Activated CD4-positive, alpha-beta T cell treated with anti-CD3 and anti-CD28 coated beads for 1 hour (primary cell): Measurements from ENCODE around the gene CFAP119.

ENCODE experiments used
- DNase-seq: peaks from one replicate; pipeline ENCODE4 v3.0.0-alpha.2; 2020

The CFAP119 gene

GRCh38 chr16:30780549-30780948 is 18.7 kb upstream of the CFAP119 start:
- DNase-seq = no peak

DNA sequence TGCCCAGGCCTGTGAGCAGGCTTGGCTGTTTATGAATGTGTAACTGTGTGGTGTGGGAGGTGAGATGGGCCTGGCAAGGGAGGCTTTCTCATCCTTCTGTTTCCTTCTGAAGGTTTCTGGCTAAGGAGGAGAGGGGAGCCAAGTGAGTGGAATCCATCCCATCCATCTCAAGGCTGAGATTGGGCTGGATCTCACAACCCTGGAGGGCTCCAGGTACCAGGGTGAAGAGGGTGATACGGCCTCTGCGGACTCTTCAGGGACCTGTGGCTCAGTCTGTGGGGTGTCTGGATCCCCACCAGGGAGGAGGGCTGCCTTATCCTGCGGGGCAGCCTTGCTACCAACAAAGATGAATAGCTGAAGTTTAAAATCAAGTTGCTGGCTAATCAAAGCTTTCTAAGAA is 18.2 kb upstream of the CFAP119 start:
- no peak for DNase-seq

GRCh38 chr16:30779596-30779995 is 17.7 kb upstream of the CFAP119 start:
- no peak for DNase-seq

- DNase-seq = no peak
Observed at GRCh38 chr16:30778549-30779244, 16.8 kb upstream of the CFAP119 start.

DNA sequence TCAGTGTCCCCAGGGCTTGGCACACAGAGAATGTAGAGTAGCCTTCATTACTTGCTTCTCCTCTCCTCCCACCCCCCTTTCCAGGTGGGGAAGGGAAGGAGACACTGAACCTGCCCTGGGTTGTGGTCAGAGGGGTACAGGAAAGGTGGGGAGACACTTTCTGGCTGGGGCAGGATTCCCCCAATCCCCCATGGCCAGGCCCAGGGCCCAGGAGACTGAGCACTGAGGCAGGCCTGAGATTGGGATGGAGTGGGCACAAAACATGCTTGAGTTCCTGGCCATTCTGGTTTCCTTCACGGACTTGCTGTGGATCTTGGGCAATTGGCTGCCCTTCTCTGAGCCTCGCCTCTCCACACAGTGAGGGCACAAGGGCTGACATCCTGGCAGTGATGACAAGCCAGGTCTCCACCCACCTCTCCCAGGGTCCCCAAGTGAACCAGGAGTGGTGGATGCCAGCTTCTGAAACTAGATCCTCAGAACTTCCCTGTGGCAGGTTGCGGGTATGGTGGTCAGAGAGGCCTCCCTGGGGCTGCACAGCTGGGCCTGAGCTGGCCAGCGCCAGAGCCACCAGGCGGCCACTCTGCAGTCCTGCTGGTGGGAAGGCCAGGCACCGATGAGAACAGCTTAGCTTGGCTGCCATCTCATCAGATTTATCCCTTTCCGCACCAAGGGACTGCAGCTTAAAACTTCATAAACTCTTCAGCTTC is 15.9 kb upstream of the CFAP119 start:
- no peak for DNase-seq

GRCh38 chr16:30775392-30776188 is 13.7 kb upstream of the CFAP119 start:
- peak; percentile 38 for DNase-seq

- DNase-seq = no peak
Observed at GRCh38 chr16:30775131-30775391, 13.2 kb upstream of the CFAP119 start.

GRCh38 chr16:30774367-30775130 is 12.7 kb upstream of the CFAP119 start:
- no peak for DNase-seq

DNA sequence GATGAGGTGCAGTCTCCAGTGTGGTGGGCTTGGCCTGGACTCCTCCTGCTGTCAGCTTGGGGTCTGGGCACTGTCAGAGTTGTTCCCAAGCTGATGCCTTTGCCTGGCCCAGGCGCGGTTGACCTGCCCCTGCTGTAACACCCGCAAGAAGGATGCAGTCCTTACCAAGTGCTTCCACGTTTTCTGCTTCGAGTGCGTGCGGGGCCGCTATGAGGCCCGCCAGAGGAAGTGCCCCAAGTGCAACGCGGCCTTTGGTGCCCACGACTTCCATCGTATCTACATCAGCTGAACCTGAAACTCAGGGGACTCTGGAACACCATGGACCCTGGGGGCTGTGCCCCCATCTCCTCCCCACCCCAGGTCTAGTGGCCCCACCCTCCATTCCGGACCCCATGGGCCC is 12.0 kb upstream of the CFAP119 start:
- no peak for DNase-seq

- no peak for DNase-seq
Observed at GRCh38 chr16:30771726-30772125, 9.9 kb upstream of the CFAP119 start.

GRCh38 chr16:30769379-30770089 is 7.7 kb upstream of the CFAP119 start:
- DNase-seq = no peak

DNA sequence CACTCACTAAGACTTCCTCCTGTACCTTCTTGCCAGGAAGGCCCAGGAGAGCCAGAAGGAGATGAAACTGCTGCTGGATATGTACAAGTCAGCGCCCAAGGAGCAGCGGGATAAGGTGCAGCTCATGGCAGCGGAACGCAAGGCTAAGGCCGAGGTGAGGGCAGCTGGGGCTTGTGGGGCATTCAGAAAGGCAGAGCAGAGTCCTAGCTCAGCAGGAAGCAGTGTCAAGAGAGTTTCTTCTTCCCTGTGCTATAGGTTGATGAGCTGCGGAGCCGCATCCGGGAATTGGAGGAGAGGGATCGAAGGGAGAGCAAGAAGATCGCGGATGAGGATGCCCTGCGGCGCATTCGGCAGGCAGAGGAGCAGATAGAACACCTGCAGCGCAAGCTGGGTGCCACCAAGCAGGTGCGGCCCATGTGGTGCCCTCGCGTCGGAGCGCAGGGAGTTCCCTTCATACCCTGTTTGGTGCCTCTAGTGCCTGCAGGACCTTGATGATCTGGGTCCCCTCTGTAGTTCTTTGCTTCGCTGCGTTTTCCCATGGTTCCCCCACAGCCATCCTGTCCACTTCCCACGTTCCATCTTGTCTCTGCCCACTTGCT is 6.8 kb upstream of the CFAP119 start:
- no peak for DNase-seq

DNA sequence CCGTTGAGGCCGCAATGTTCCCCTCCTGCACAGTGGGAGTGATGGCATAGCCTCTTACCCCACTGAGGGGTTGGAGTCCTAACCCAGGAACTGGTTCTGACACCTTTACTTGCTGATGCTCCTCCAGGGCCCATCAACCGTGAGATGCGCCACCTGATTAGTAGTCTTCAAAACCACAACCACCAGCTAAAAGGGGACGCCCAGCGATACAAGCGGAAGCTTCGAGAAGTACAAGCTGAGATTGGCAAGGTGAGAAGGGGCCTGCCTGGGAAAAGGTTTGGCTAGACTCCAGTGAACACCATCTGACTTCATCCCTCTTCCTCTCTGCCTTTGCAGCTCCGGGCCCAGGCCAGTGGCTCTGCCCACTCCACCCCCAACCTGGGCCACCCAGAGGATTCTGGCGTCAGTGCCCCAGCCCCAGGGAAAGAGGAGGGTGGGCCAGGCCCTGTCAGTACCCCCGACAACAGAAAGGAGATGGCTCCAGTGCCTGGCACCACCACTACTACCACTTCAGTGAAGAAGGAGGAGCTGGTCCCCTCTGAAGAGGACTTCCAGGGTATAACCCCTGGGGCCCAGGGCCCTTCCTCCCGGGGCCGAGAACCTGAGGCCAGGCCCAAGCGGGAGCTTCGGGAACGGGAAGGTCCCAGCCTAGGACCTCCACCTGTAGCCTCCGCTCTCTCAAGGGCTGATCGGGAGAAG is 6.1 kb upstream of the CFAP119 start:
- DNase-seq = no peak

DNA sequence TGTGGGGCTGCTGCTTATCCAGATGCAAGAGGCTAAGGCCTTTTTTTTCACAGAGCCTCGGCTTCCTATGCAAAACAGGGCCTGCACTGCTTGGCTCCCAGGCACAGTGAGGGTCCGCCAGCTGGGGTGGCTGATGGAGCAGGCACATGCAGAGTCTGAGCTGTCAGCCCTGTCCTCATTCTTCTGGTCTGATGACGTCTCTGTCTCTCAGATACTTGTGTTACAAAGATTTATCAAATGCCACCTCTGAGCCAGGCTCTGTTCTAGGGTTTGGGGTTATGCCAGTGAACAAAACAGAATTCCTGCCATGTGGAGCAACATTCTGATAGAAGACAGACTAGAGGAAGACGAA is 5.0 kb upstream of the CFAP119 start:
- no peak for DNase-seq

- DNase-seq = no peak
Observed at GRCh38 chr16:30766206-30766932, 4.5 kb upstream of the CFAP119 start.

GRCh38 chr16:30764816-30765465 is 3.1 kb upstream of the CFAP119 start:
- no peak for DNase-seq

GRCh38 chr16:30764086-30764485 is 2.2 kb upstream of the CFAP119 start:
- DNase-seq = no peak

DNA sequence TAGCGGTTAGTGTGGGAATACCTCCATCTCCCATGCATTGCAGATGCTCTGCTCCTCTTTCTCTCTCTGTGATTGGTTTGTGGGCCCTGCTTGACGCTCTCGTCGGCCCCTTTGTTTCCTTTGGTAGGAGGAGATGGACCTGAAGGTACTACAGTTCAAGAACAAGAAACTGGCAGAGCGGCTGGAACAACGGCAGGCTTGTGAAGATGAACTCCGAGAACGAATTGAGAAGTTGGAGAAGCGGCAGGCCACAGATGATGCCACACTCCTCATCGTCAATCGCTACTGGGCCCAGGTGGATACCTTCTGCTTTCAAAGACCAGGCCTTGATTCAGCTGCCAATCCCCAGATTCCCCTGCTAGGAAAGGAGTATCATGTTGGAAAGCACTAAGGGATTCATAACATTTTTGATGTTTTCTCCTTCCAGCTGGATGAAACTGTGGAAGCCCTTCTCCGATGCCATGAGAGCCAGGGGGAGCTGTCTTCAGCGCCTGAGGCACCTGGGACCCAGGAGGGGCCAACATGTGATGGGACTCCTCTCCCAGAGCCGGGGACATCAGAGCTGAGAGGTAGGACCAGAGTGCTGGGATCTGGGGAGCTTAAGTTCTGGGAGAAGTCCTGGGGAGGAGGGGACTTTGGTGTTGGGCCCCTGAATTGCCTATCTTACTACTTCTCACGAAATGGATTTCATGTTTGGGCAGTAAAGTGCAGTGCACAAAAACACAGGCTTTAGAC is 1.3 kb upstream of the CFAP119 start:
- no peak for DNase-seq

- peak; percentile 13 for DNase-seq
Observed at GRCh38 chr16:30761427-30761927, 385 bp downstream of the CFAP119 start.
